ENCODE results near the gene TMEM203.

DNA sequence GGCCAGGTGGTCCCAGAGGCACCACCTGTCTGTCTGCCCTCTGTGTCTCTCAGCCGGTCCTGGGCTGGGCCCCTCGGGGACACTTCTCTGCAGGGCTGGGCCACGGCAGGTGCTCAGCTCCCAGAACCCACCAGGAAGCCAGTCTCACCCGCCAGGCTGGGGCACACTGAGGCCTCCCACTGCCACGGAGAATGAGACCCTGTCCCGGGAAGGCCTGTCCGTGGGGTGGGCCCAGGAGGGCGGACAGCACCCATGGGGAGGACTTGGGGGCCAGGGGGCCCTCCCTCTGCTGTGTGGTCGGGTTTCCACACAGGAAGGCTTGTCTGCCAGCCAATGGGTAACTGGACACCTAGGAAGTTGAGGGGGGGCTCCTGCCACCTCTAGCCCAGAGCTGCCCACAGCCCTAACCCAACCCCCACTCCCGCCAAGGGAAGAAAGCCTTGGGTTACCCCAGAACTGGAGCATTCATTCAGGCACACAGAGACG is 31.5 kb upstream of the TMEM203 start:
- no peak for TF ChIP-seq FOSL2 (CRISPR knock-in tag; IDR thresholded peaks at IDR 0.05)
- TF ChIP-seq, protein P1, sequence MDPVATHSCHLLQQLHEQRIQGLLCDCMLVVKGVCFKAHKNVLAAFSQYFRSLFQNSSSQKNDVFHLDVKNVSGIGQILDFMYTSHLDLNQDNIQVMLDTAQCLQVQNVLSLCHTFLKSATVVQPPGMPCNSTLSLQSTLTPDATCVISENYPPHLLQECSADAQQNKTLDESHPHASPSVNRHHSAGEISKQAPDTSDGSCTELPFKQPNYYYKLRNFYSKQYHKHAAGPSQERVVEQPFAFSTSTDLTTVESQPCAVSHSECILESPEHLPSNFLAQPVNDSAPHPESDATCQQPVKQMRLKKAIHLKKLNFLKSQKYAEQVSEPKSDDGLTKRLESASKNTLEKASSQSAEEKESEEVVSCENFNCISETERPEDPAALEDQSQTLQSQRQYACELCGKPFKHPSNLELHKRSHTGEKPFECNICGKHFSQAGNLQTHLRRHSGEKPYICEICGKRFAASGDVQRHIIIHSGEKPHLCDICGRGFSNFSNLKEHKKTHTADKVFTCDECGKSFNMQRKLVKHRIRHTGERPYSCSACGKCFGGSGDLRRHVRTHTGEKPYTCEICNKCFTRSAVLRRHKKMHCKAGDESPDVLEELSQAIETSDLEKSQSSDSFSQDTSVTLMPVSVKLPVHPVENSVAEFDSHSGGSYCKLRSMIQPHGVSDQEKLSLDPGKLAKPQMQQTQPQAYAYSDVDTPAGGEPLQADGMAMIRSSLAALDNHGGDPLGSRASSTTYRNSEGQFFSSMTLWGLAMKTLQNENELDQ (CRISPR knock-in tag; IDR thresholded peaks at IDR 0.05; ENCODE audit: borderline replicate concordance) = no peak
- TF ChIP-seq NR0B2 (CRISPR knock-in tag; IDR thresholded peaks at IDR 0.05) = no peak
- TF ChIP-seq, protein P2, sequence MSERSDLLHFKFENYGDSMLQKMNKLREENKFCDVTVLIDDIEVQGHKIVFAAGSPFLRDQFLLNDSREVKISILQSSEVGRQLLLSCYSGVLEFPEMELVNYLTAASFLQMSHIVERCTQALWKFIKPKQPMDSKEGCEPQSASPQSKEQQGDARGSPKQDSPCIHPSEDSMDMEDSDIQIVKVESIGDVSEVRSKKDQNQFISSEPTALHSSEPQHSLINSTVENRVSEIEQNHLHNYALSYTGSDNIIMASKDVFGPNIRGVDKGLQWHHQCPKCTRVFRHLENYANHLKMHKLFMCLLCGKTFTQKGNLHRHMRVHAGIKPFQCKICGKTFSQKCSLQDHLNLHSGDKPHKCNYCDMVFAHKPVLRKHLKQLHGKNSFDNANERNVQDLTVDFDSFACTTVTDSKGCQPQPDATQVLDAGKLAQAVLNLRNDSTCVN (CRISPR knock-in tag; IDR thresholded peaks at IDR 0.05; ENCODE audit: borderline replicate concordance) = no peak
- TF ChIP-seq EP300 (IDR thresholded peaks at IDR 0.05; ENCODE audit: low read depth in 2 of 2, low read length in 2 of 2) = no peak
- TF ChIP-seq EP300 (CRISPR knock-in tag; IDR thresholded peaks at IDR 0.05; ENCODE audit: borderline replicate concordance) = no peak
- no peak for TF ChIP-seq CTCF (CRISPR knock-in tag; IDR thresholded peaks at IDR 0.05)
- TF ChIP-seq POLR2AphosphoS2 (IDR thresholded peaks at IDR 0.05; ENCODE audit: low read depth, low read length) = no peak
